Measurements from ENCODE around the gene PVALB. TPM values are rescaled to one million over a fixed set of nuclear protein-coding genes. Genes with fewer than 3 reads are reported as not detected.
A peak's percentile ranks its signal among the peaks of the same experiment; 100 is the strongest.

Gene PVALB
- total and polyA plus RNA-seq, 2 donors (not counting 3 experiments of a cell fraction or from before 2014, with no cell fraction given): not detected

DNA sequence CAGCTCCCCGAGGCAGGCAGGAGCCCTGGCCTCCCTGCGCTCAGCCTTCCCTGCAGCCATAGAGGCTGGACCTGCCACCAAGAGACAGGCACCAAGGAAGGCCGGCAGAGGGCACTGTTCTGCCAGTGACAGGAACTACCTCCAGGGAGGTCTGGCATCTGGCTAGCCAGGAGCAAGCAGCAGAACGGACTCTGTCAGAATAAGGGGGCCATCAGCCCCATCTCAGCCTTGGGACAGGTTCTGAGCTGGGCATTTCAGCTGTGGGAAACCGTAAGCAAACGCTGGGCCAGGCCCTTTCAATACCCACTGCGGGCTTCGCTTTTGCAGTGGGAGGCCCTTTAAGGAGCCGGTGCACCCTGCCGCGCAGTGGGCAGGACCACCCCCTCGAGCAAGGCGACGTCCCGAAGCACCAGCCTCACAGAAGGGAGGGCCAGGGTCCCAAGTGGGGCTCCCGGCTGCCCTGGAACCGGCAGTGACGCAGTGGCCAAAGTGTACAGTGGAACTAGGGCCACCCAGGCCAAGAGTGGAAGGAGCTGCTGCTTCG is 59.1 kb downstream of the PVALB start:
- H2AFZ ChIP-seq (ENCODE audit: low read depth, low read length): no peak overlapping the region
- H3K27ac ChIP-seq (ENCODE audit: insufficient read depth, low read depth, low read length): no peak overlapping the region
- no peaks in the 10 kb centered on the region for H3K9me1 ChIP-seq (replicated peaks; ENCODE audit: control insufficient read depth, extremely low read depth, insufficient read depth, low read length)
- H3K9ac ChIP-seq (replicated peaks; ENCODE audit: extremely low read depth, insufficient read depth, low read length): no peak overlapping the region
- no peaks in the 10 kb centered on the region for H3K4me1 ChIP-seq (ENCODE audit: control insufficient read depth, extremely low read depth, insufficient read depth, low read length)
- no peaks in the 10 kb centered on the region for H4K20me1 ChIP-seq (replicated peaks; ENCODE audit: control insufficient read depth, extremely low read depth, insufficient read depth, low read length)
- no peak overlapping the region for H3K4me3 ChIP-seq (replicated peaks in 1 of 3; ENCODE audit: insufficient read depth in 1 of 3, low read depth in 1 of 3, low read length in 3 of 3)
- H3K4me2 ChIP-seq (ENCODE audit: insufficient read depth, low read length): no peak overlapping the region
- dilution Hi-C loops (cut with MboI; ENCODE audit: extremely low pct_ligation_motif_present, low sequenced_read_pairs) (no loop called here), intact Hi-C loops (cut with micrococcal nuclease) (loop anchor here (1.0 to 5.0 kb wide), 3 partner anchors 17 to 221 kb away; no protein-coding TSS in a partner anchor)
- DNase-seq (ENCODE audit: low read depth, low spot score) (peak; percentile 53), FAIRE-seq (peak; percentile 81)
- TF ChIP-seq, protein P1, sequence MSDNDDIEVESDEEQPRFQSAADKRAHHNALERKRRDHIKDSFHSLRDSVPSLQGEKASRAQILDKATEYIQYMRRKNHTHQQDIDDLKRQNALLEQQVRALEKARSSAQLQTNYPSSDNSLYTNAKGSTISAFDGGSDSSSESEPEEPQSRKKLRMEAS (IDR thresholded peaks at IDR 0.05; ENCODE audit: insufficient read depth, insufficient read length): no peak
- TF ChIP-seq, protein P2, sequence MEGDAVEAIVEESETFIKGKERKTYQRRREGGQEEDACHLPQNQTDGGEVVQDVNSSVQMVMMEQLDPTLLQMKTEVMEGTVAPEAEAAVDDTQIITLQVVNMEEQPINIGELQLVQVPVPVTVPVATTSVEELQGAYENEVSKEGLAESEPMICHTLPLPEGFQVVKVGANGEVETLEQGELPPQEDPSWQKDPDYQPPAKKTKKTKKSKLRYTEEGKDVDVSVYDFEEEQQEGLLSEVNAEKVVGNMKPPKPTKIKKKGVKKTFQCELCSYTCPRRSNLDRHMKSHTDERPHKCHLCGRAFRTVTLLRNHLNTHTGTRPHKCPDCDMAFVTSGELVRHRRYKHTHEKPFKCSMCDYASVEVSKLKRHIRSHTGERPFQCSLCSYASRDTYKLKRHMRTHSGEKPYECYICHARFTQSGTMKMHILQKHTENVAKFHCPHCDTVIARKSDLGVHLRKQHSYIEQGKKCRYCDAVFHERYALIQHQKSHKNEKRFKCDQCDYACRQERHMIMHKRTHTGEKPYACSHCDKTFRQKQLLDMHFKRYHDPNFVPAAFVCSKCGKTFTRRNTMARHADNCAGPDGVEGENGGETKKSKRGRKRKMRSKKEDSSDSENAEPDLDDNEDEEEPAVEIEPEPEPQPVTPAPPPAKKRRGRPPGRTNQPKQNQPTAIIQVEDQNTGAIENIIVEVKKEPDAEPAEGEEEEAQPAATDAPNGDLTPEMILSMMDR (IDR thresholded peaks at IDR 0.05; ENCODE audit: extremely low read depth in 1 of 2, insufficient read depth in 1 of 2, low read depth in 1 of 2, low read length in 2 of 2): peak; percentile 82 to 94
- no peaks in the 10 kb centered on the region for H3K79me2 ChIP-seq (ENCODE audit: control insufficient read depth, insufficient read depth, low read length)
- ChIA-PET POLR2A (no interaction called here), CTCF (interaction anchor here (0.5 to 6.4 kb wide), 17 partner anchors 10 to 501 kb away, joined by 3 to 75 read pairs (median 4); partner anchors contain the start of gene IFT27)
- no peaks in the 10 kb centered on the region for H3K9me3 ChIP-seq (replicated peaks; ENCODE audit: control insufficient read depth, insufficient read depth, low read length)
- peaks cover 0 to 4% of the 10 kb centered on the region in 2 experiments for H3K27me3 ChIP-seq (ENCODE audit: control insufficient read depth in 2 of 2, insufficient read depth in 2 of 2, low read length in 2 of 2)
- no peaks in the 10 kb centered on the region for H3K36me3 ChIP-seq (ENCODE audit: control insufficient read depth in 2 of 2, extremely low read depth in 1 of 2, insufficient read depth in 2 of 2, low read length in 2 of 2)
- BruUV-seq (replicated peaks): no TSS peak
